NCI-H510A (cell line): ENCODE measurements around the gene MAGI2.
"Not testable (repeated sequence)": the region's sequence is repeated elsewhere in the genome, so short reads cannot be mapped to it uniquely, and the experiment has no call there.

ENCODE experiments used
- DNase-seq: peaks from one replicate; lab custom pipeline; 2025; lab: John Stamatoyannopoulos, UW

Gene MAGI2

GRCh38 chr7:78635026-78635793 lies 818.3 kb downstream of the MAGI2 start:
- DNase-seq, result no peak

DNA sequence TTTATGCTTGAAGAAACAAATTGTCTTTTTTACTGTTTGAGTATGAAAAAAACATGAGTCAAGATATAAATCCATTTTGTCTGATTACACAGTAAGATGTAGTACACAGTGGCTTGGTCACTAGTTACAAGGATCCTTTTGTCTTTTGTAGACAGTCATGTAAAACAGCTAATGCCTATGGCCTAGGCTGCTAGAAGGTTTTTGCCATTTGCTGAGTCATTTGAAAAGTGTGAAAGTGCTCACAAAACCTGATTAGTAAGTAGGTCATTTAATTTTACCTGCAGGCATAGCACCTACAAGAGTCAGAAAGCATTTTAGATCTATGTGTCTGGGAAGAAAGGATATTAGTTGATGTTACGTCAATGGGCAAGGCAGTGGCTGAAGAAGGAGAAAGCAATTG lies 819.4 kb downstream of the MAGI2 start:
- no peak for DNase-seq

DNA sequence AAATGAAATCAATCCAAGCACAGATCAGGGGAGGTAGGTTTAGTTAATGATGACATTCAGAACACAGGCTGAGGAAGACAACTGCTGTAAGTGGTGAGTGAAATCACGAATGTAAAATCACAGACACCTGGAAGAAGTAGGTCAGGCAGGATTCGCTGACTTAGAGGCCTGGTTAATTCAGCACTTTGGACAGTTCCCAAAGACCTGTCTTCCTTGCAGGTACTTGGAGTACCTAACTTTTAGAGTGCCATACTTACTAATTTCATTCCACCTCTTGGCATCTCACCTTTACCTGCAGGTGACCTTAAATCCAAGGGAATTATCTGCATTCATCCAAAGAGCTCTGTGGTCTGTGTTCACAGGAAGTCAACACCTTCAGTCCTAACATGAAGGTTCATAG lies 832.5 kb downstream of the MAGI2 start:
- no peak for DNase-seq

GRCh38 chr7:78616539-78616938 lies 836.9 kb downstream of the MAGI2 start:
- DNase-seq, result no peak

DNA sequence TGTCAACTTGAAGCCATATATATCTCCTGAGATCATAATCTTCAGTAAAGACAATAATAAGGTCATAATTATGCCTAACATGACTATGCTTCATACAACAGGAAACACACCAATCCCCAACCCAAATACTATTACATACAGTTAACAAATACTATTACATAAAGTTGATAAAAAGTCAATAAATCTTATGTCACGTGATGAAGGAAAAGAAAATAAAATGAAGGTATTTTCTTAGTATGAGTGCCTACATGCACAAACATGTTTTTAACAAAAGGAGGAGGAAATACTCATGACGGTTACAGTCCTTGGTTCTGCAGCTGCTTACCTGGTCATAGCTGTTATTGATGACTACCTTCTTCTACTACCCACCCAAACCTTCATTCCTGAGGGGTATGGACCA lies 844.2 kb downstream of the MAGI2 start:
- no peak for DNase-seq

DNA sequence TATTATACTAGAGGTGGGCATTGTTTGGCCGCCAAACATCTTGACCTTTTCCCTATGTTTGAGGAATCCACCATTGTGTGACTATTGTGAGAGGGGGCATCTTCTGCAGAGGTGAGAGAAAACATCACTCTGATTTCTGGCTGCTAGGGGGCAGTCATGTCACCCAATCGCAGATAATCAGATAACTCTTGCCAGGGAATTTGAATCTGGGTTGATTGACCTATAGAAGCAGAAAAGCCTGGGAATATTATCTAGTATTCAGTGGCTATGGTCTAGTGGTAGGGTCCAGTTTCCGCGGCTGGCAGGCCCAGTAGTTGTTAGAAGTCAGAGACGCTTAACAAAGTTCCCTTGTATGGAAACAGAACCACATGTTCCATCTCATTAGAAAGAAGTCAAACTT lies 846.4 kb downstream of the MAGI2 start:
- no peak for DNase-seq

DNA sequence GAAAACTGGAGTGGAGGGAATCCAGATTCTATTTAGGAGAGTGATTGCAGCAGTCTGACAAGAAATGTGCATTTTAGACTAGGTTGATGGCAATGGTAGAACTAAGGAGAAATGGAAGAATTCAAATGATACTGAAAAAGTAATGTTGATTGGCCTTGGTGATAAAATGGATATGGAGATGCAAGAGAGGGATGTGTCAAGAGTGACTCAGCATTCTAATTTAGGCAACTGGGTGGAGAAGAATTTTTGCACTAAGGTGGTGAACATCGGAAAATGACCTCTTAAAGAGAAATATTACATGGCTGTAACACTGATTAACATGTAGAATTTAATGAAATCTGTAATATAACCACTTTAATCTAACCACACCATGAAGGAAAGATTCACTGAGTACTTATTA lies 848.3 kb downstream of the MAGI2 start:
- DNase-seq, result no peak

GRCh38 chr7:78601728-78602127 lies 851.7 kb downstream of the MAGI2 start:
- no peak for DNase-seq

GRCh38 chr7:78594156-78594555 lies 859.3 kb downstream of the MAGI2 start:
- DNase-seq, result no peak

DNA sequence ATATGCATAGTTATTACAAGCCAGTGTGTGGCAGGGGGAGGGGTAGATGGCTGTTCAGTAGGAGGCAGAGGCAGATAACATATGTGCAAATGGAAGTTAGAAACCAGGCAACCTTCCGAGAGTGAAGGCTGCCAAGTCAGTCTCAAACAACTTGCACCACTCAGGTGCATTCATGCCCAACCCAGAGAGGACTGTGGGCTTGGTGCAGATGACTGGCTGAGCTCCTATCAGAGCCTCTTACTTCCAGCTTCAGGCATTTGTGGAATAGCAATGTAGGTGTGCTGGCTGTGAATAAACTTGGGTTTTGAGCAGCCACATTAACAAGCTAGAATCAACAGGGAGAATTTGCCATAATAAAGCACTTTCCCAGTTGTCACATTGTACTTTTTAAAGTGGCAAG lies 865.1 kb downstream of the MAGI2 start:
- no peak for DNase-seq

GRCh38 chr7:78587443-78588044 lies 865.9 kb downstream of the MAGI2 start:
- DNase-seq, result no peak

GRCh38 chr7:78585980-78586379 lies 867.5 kb downstream of the MAGI2 start:
- DNase-seq, result no peak

DNA sequence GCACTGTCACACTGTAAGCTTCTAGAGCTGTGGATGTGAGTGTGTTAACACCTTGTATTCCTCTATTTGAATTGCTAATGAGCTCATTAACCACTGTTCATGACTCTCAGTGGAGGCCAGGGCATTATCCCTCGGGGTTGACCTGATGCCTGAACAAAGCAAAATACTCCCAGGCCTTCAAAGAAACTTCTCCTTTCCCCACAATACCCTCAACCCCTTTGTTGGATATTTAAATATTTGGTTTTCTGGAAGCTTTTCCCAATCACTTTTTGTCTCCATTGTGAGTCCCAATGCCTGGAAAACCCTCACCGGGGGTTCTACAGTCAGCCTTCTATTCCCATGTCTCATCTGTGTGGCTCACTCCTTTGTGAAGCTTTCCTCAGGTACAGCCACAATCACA lies 874.8 kb downstream of the MAGI2 start:
- no peak for DNase-seq

DNA sequence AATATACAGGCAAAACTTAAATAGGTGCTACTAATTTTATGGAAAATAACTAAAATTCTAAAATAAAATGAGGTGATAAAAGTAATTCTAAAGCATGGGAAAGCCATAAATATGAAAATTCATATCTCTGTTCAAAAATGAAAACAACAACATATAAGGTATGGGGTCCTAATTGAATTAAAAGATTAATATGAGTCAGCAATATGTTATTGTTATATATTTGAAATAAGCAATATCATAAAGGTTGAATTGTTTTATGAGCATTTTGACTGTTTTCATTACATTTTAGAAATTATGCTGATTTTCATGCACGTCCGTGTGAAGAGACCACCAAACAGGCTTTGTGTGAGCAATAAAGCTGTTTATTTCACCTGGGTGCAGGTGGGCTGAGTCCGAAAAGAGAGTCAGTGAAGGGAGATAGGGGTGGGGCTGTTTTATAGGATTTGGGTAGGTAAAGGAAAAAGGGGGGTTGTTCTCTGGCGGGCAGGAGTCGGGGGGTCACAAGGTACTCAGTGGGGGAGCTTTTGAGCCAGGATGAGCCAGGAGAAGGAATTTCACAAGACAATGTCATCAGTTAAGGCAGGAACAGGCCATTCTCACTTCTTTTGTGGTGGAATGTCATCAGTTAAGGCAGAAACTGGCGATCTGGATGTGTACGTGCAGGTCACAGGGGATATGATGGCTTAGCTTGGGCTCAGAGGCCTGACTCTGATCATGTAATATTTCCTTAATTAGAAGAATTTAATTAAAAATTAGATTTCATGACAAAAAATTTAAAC lies 876.1 kb downstream of the MAGI2 start:
- not testable (repeated sequence) for DNase-seq

GRCh38 chr7:78576236-78576635 lies 877.2 kb downstream of the MAGI2 start:
- DNase-seq, result no peak

- DNase-seq, result no peak
These were observed 882.2 kb downstream of the MAGI2 start for GRCh38 chr7:78571292-78571691.

- DNase-seq, result no peak
These were observed 884.8 kb downstream of the MAGI2 start for GRCh38 chr7:78568690-78569089.

GRCh38 chr7:78567836-78568235 lies 885.6 kb downstream of the MAGI2 start:
- no peak for DNase-seq

DNA sequence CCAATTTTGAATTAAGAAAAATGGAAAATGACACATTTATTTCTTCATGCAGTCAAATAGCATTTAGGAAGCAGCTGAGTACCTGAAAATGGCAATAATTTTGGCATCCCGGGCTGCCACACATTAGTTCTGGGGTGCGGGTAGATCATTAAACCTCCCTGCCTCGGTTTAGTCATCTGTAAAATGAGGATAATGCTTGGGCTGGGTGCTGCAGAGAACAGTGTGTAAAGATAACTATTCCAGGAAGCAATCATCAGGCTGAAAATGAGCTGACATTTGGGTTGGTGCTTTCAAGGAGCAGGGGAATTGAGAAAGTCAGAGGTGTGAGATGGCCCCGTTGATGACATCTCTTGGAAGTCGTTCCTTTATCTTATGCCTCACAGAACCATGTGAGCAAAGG lies 887.7 kb downstream of the MAGI2 start:
- no peak for DNase-seq

DNA sequence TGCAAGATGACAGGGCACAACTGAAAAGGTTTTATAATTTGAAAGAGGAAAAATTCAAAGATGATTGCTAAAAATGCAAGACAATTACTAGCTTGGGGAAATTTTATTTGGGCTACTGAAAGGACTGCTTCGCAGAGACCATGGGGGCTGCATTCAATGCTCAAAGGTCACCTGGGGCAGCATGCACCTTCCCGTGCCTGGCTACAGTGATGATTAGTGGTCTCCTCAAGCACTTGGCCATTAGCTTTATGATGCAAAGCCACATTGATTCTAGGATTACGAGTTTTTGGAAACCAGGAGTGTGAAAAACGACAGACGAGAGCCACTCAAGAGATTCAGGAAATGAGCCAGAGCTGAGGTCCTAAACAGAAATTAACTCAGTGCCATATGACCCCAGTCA lies 890.3 kb downstream of the MAGI2 start:
- no peak for DNase-seq

- DNase-seq, result no peak
These were observed 891.3 kb downstream of the MAGI2 start for GRCh38 chr7:78562191-78562590.

DNA sequence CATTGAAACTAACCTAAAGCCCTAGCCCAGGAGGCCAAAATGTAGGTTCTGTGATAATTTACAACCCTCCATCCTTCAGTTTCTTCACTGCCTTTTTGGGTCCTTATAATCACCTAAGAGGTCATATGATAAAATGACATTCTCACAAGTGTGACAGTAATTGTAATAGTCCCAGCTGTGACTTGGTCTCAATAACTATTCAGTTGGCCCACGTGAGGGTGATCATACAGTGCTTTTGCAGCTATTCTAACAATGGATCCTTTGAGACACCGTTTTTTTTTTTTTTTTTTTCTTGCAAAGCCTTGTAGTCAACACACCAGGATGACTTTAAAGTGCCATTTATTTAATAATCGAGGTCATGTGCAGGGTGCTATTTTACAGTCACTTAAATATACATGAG lies 894.9 kb downstream of the MAGI2 start:
- DNase-seq, result no peak

GRCh38 chr7:78543976-78544375 lies 909.5 kb downstream of the MAGI2 start:
- no peak for DNase-seq
